ENCODE measurements around the gene PCSK5.

The PCSK5 gene

DNA sequence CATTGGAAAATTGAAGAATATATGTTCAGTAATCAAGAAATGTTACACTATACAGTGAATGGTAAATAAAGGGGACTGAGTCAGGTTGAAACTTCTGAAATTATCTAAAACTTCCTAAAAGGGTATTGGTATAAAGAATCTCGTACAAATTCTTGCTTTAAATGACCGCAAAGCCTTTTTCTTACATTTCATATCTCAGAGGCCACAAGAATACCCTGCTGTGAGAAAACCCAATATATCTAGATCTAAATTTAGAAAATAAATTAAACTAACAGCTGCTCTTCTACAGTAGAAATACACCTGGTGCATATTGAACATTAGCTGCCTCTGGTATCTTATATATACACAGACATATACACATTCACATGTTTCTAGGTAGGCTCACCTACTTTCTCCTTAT, 221.7 kb downstream of the PCSK5 start:
- no peak overlapping the region for H3K4me3 Mint-ChIP-seq
- no peaks in the 10 kb centered on the region for H3K27me3 Mint-ChIP-seq
- no peaks in the 10 kb centered on the region for H3K9me3 Mint-ChIP-seq
- DNase-seq: no peak
- H3K27ac Mint-ChIP-seq: no peak overlapping the region
- H3K4me1 Mint-ChIP-seq: peaks cover 6% of the 10 kb centered on the region
- no peak for ATAC-seq

DNA sequence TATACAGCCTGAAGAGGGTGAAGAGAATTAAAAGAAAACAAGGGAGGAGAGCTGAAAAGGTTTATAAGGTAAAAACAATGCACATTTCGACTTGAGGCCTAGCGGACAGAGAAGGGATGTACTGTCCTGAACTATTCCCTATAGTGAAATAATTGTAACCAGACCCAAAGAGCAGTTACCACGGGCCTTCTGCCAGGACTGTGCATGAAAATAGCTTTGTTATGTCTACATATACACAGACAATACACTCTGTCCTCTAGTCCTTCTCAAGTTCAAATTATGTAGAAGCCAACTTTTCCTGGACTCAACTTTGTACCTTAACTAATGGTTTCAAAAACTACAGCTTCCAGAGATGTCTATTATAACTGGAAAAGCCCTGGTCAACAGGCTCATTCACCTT, 223.7 kb downstream of the PCSK5 start:
- Mint-ChIP-seq H3K27me3 (no peaks in the 10 kb centered on the region), H3K4me1 (peaks cover 6% of the 10 kb centered on the region), H3K9me3 (no peaks in the 10 kb centered on the region), H3K27ac (peak overlapping the region in 1 of 2 donors; percentile 44), H3K4me3 (no peak overlapping the region)
- DNase-seq (no peak), ATAC-seq (no peak)

GRCh38 chr9:76115396-76115795, 224.9 kb downstream of the PCSK5 start:
- DNase-seq (no peak), ATAC-seq (no peak)
- Mint-ChIP-seq H3K9me3 (no peaks in the 10 kb centered on the region), H3K27me3 (no peaks in the 10 kb centered on the region), H3K27ac (no peak overlapping the region), H3K4me1 (peaks cover 6% of the 10 kb centered on the region), H3K4me3 (no peak overlapping the region)

DNA sequence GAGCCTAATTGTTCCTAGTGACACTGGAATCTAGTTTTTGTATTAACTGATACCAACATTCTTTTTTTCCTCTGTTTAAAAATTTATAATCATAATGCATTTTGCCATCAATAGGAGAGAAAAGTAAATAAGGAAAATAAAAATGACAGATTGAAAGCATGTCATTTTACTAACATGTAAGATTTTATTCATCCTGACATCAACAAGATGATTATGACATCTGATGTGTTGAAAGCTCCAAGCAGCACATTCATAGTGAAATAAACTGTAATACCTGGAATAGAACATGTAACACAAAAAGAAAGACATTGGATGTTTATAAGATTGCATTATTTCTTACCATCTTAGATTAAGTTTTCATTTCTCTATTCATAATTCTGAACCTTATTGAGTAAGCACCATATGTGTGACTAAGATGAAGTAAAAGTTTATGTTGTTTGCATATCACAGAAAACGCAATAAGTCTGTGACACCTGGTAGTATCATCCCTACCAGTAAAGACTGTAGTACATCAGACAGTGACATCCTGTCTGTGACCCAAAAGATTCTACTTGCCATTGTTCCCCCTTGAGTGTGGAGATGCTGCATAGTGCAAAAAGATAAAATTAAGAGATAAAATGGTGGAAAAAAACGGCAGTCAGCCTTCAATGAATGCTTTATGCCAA, 225.6 kb downstream of the PCSK5 start:
- peak; percentile 52 for ATAC-seq
- no peak overlapping the region for H3K27ac Mint-ChIP-seq

DNA sequence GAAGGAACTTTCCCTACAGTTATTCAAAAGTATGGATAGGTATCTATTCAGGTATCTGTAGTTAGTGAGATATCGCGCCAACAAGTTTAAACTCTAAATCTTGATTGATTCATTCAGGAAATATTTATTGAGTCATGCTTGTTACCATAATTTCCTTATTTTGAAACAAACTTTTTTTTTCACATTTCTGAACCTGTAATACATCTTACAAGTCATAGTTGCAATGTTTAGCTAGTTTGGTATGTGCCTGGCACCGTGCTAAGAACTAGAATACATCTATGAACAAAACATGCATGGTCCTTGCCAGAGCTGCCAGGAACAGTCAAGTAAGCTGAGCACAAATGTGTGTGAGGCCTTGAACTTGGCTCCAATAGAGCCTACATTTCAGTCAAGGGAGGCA, 226.4 kb downstream of the PCSK5 start:
- H3K4me3 Mint-ChIP-seq: no peak overlapping the region
- no peak for ATAC-seq
- H3K4me1 Mint-ChIP-seq: peaks cover 6% of the 10 kb centered on the region
- H3K27ac Mint-ChIP-seq: peak overlapping the region in 1 of 2 donors; percentile 28
- H3K9me3 Mint-ChIP-seq: no peaks in the 10 kb centered on the region
- no peaks in the 10 kb centered on the region for H3K27me3 Mint-ChIP-seq
- DNase-seq: no peak

More for the DNA sequence above, 225.6 kb downstream of the PCSK5 start:
- Mint-ChIP-seq H3K4me1 (peaks cover 6% of the 10 kb centered on the region), H3K27me3 (no peaks in the 10 kb centered on the region), H3K4me3 (no peak overlapping the region), H3K9me3 (no peaks in the 10 kb centered on the region)
- DNase-seq: no peak

GRCh38 chr9:76127637-76128036, 237.2 kb downstream of the PCSK5 start:
- ATAC-seq (no peak), DNase-seq (no peak)
- H3K27me3 Mint-ChIP-seq: no peaks in the 10 kb centered on the region
- no peaks in the 10 kb centered on the region for H3K9me3 Mint-ChIP-seq
- no peak overlapping the region for H3K4me3 Mint-ChIP-seq
- H3K4me1 Mint-ChIP-seq: no peaks in the 10 kb centered on the region
- peak overlapping the region in 1 of 2 donors; percentile 25 for H3K27ac Mint-ChIP-seq

- H3K4me1 Mint-ChIP-seq: peaks cover 31% of the 10 kb centered on the region
- no peak overlapping the region for H3K4me3 Mint-ChIP-seq
- H3K27ac Mint-ChIP-seq: no peak overlapping the region
- no peaks in the 10 kb centered on the region for H3K27me3 Mint-ChIP-seq
- no peak for DNase-seq
- no peaks in the 10 kb centered on the region for H3K9me3 Mint-ChIP-seq
- ATAC-seq: no peak
Measured at GRCh38 chr9:76135902-76136301, 245.4 kb downstream of the PCSK5 start.

- peak; percentile 89 for ATAC-seq
- peak overlapping the region in 1 of 2 donors; percentile 71 for H3K27ac Mint-ChIP-seq
- peaks cover 31% of the 10 kb centered on the region for H3K4me1 Mint-ChIP-seq
- no peak for DNase-seq
- no peak overlapping the region for H3K4me3 Mint-ChIP-seq
- no peaks in the 10 kb centered on the region for H3K9me3 Mint-ChIP-seq
- no peaks in the 10 kb centered on the region for H3K27me3 Mint-ChIP-seq
Measured at GRCh38 chr9:76136986-76137385, 246.5 kb downstream of the PCSK5 start.

DNA sequence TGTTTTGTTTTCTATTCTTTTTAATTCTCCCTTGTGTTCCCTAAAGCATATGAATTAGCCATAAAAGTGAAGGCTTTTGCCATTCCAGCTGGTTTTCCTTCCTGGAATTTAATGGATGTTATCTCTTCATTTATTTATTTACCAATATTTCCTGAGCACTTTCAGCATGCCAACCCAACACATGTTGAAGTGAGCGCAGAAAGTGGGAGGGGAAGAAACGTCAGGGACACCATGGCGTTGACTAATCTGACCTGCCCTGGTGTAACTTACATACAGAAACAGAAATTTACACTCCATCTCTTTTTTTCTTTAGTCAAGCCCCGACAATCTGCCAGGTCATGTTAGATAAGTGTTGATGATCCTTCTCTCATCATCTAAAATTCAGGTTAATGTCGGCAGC, 247.5 kb downstream of the PCSK5 start:
- Mint-ChIP-seq H3K9me3 (no peaks in the 10 kb centered on the region), H3K4me3 (no peak overlapping the region), H3K4me1 (peaks cover 31% of the 10 kb centered on the region), H3K27me3 (no peaks in the 10 kb centered on the region), H3K27ac (peak overlapping the region in 1 of 2 donors; percentile 5)
- ATAC-seq: no peak
- no peak for DNase-seq

DNA sequence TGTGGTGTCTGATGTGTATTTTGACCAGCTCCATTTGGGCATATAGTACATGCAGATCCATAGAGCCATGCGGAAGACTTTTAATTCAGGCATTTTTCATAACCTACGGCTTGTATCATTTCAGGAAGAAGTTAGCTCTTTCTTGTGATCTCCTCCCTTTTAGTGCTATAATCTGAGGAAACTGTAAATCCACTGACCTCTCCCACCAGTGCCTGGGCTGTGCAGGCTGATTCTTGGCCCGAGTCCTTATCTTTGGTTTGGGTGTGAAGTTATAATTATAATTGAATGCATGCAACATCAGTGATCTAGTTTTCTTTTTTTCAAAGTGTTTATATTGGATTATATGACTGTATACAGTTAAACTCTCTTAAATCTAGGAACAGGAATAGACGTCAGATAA, 247.9 kb downstream of the PCSK5 start:
- Mint-ChIP-seq H3K27ac (no peak overlapping the region), H3K4me1 (peaks cover 31% of the 10 kb centered on the region), H3K9me3 (no peaks in the 10 kb centered on the region), H3K4me3 (no peak overlapping the region), H3K27me3 (no peaks in the 10 kb centered on the region)
- ATAC-seq: no peak
- DNase-seq: no peak

- H3K27me3 Mint-ChIP-seq: no peaks in the 10 kb centered on the region
- H3K27ac Mint-ChIP-seq: no peak overlapping the region
- H3K9me3 Mint-ChIP-seq: no peaks in the 10 kb centered on the region
- peaks cover 8% of the 10 kb centered on the region for H3K4me1 Mint-ChIP-seq
- DNase-seq: no peak
- ATAC-seq: no peak
- no peak overlapping the region for H3K4me3 Mint-ChIP-seq
Measured at GRCh38 chr9:76143834-76144233, 253.4 kb downstream of the PCSK5 start.

DNA sequence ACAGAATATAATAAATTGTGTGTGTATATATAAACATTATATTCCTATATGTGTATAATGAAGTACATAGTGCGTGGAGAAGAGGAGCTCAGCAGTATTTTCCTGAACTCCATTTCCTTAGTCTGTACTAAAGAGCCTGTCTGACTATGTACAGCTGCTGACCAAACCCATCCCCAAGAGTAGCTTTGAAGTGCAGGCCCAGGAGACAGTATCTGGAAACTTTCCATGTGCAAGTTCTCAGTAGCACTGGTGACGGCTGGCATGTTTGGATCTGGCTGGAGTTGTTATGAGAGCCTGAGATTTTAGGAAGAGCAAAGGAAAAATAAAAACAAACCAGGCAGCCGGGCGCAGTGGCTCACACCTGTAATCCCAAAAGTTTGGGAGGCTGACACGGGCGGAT, 259.5 kb downstream of the PCSK5 start:
- ATAC-seq (no peak), DNase-seq (no peak)
- Mint-ChIP-seq H3K4me1 (no peaks in the 10 kb centered on the region), H3K9me3 (no peaks in the 10 kb centered on the region), H3K4me3 (no peak overlapping the region), H3K27me3 (no peaks in the 10 kb centered on the region), H3K27ac (peak overlapping the region in 1 of 2 donors; percentile 66)

DNA sequence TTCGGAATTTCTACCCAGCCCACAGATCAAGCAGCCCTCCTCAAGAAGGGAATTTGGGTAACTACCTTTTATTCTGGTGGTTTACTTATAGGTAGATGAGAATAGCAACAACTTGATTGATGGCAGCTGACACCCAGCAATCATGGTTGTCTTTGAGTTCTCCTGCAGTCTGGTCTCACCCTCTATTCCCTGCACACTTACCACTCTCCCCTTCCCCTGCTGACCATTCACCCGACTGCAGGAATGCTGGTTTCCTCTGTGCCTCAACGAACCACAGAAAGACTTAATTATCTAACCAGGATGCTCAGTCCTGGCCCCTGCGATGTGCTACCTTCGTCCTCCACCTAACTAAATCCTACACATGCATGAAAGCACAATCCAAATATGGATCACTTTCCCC, 260.8 kb downstream of the PCSK5 start:
- no peaks in the 10 kb centered on the region for H3K4me1 Mint-ChIP-seq
- H3K27ac Mint-ChIP-seq: no peak overlapping the region
- H3K4me3 Mint-ChIP-seq: no peak overlapping the region
- H3K27me3 Mint-ChIP-seq: no peaks in the 10 kb centered on the region
- ATAC-seq (no peak), DNase-seq (no peak)
- H3K9me3 Mint-ChIP-seq: no peaks in the 10 kb centered on the region

- no peak for ATAC-seq
- Mint-ChIP-seq H3K4me1 (no peaks in the 10 kb centered on the region), H3K27ac (no peak overlapping the region), H3K9me3 (no peaks in the 10 kb centered on the region), H3K4me3 (no peak overlapping the region), H3K27me3 (no peaks in the 10 kb centered on the region)
- no peak for DNase-seq
Measured at GRCh38 chr9:76153339-76153738, 262.9 kb downstream of the PCSK5 start.

DNA sequence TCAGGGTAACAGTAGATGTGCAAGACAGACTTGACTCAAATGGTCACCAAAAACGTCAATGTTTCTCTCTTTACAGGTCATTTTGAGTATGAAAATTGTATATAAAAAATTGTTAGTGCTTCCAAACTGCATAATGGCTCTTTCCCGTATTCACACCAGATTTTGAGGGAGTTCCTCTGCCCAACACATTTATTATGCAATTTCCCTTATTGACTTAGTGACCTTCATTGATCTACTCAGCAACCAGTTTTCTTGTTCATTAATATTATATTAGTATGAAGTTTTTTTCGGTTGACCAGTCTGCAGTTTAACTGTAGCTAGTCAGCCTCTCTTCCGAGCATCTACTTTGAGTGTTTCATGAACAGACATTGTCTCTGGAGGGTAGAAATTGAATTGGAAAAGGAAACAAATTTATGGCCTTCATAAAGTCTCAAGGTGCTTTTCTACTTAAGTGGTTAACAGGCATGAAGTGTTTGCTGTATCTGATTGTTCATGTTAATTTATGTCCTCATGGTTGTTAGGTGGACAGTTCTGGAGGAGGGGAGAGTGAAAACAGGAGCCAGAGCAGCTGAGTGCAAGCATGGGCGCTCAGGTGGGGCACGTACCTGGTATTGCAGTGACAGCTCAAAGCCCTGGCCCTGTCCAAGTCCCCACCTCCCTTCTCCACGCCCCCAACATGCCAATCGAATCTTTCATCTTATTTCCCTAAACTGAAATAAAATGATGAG, 263.6 kb downstream of the PCSK5 start:
- Mint-ChIP-seq H3K27me3 (no peaks in the 10 kb centered on the region), H3K4me3 (no peak overlapping the region), H3K4me1 (no peaks in the 10 kb centered on the region), H3K27ac (peak overlapping the region in 1 of 2 donors; percentile 64), H3K9me3 (no peaks in the 10 kb centered on the region)
- ATAC-seq: no peak
- DNase-seq: no peak

DNA sequence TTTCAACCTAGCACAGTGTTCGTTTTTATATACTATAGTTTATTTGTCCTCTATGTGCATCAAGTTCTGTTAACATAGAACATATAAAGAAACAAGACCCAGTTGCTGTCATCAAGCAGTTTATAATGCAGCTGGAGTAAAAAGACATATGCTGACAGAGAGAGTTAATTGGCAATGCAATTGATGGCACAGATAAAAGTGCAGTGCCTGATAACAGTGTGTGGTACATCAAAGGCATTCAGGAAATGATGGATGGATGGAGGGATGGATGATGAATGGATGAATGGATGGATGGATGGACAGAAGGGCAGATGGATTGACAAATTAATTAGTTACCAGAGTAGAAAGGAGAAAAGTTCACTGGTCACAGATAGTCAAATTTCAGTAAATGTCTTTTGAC, 264.9 kb downstream of the PCSK5 start:
- DNase-seq: no peak
- no peak for ATAC-seq
- no peaks in the 10 kb centered on the region for H3K27me3 Mint-ChIP-seq
- no peaks in the 10 kb centered on the region for H3K4me1 Mint-ChIP-seq
- no peak overlapping the region for H3K27ac Mint-ChIP-seq
- no peaks in the 10 kb centered on the region for H3K9me3 Mint-ChIP-seq
- no peak overlapping the region for H3K4me3 Mint-ChIP-seq

DNA sequence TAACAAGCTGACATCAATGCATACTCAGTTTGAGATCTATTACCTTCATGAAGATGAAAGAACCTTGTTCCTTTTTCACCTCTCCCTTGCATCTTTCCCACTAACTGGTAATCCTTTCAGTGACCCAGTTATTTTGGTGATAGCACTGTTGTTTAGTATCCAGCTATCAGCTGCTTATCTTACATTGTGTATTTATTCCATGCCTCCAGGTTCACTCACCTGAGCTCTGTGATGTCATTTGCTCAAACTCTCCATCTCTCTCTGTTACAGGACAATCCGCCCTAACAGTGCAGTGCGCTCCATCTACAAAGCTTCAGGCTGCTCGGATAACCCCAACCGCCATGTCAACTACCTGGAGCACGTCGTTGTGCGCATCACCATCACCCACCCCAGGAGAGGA, 268.2 kb downstream of the PCSK5 start:
- Mint-ChIP-seq H3K4me3 (no peak overlapping the region), H3K27ac (no peak overlapping the region), H3K27me3 (no peaks in the 10 kb centered on the region), H3K9me3 (no peaks in the 10 kb centered on the region), H3K4me1 (no peaks in the 10 kb centered on the region)
- ATAC-seq (no peak), DNase-seq (no peak)

Measured in stimulated activated naive CD8-positive, alpha-beta T cell treated with anti-CD3 and anti-CD28 coated beads, Interleukin-15, amount 100 ng/mL, for 72 hours (primary cell).